ENCODE data around the gene MDFIC. TPM values are rescaled to one million over a fixed set of nuclear protein-coding genes. Genes with fewer than 3 reads are reported as not detected.

Gene MDFIC
- total and polyA plus RNA-seq, 9 donors, result 10.6 to 30.0 (median 17.9) TPM

- Histone ChIP-seq H3K27ac (peak overlapping the region; percentile 84 to 88), H3K27me3 (no peaks in the 10 kb centered on the region), H3K36me3 (no peaks in the 10 kb centered on the region), H3K9me3 (no peaks in the 10 kb centered on the region), H3K4me3 (peak overlapping the region; percentile 89), H3K4me1 (ENCODE audit: insufficient read depth) (peaks cover 5% of the 10 kb centered on the region)
- peak; percentile 16 to 59 (median 29) for DNase-seq
- 0% methylated on average over 51 of the region's 51 CpGs for WGBS, 3 donors
- intact Hi-C loops (cut with DNase I), result loop anchor here in 1 of 4 donors (10.0 kb wide), 1 partner anchor 838 kb away; no protein-coding TSS in a partner anchor
- TF ChIP-seq EP300 (IDR thresholded peaks at IDR 0.05) (no peak), POLR2A (IDR thresholded peaks at IDR 0.05) (no peak), CTCF (IDR thresholded peaks at IDR 0.05) (no peak)
Observed at GRCh38 chr7:114922652-114923402, 933 bp downstream of the MDFIC start.

- WGBS, 3 donors, result 1 to 3% (median 2%) methylated on average over 4 of the region's 4 CpGs
- TF ChIP-seq EP300 (IDR thresholded peaks at IDR 0.05) (no peak), CTCF (IDR thresholded peaks at IDR 0.05) (no peak), POLR2A (IDR thresholded peaks at IDR 0.05) (no peak)
- Histone ChIP-seq H3K9me3 (no peaks in the 10 kb centered on the region), H3K4me3 (peak overlapping the region; percentile 89), H3K36me3 (no peaks in the 10 kb centered on the region), H3K27ac (peak overlapping the region in 1 of 2 donors; percentile 88), H3K27me3 (no peaks in the 10 kb centered on the region), H3K4me1 (ENCODE audit: insufficient read depth) (peaks cover 5% of the 10 kb centered on the region)
- intact Hi-C loops (cut with DNase I), result loop anchor here in 1 of 4 donors (10.0 kb wide), 1 partner anchor 839 kb away; no protein-coding TSS in a partner anchor
- no peak for DNase-seq
Observed at GRCh38 chr7:114923403-114923713, 1.5 kb downstream of the MDFIC start.

GRCh38 chr7:114924038-114924712 lies 2.3 kb downstream of the MDFIC start:
- no peak for TF ChIP-seq CTCF (IDR thresholded peaks at IDR 0.05)
- no peak for TF ChIP-seq EP300 (IDR thresholded peaks at IDR 0.05)
- no peak for TF ChIP-seq POLR2A (IDR thresholded peaks at IDR 0.05)
- no peak overlapping the region for H3K27ac ChIP-seq
- whole genome bisulfite sequencing, 3 donors, result 67 to 74% (median 71%) methylated on average over 4 of the region's 4 CpGs
- no peaks in the 10 kb centered on the region for H3K9me3 ChIP-seq
- H3K4me1 ChIP-seq (ENCODE audit: insufficient read depth), result peaks cover 4% of the 10 kb centered on the region
- DNase-seq, result no peak
- intact Hi-C loops (cut with DNase I), result loop anchor here in 1 of 4 donors (10.0 kb wide), 1 partner anchor 839 kb away; no protein-coding TSS in a partner anchor
- peak overlapping the region; percentile 89 for H3K4me3 ChIP-seq
- H3K27me3 ChIP-seq, result no peaks in the 10 kb centered on the region
- H3K36me3 ChIP-seq, result no peaks in the 10 kb centered on the region

GRCh38 chr7:114925434-114925833 lies 3.5 kb downstream of the MDFIC start:
- intact Hi-C loops (cut with DNase I), result loop anchor here in 1 of 4 donors (10.0 kb wide), 1 partner anchor 841 kb away; no protein-coding TSS in a partner anchor
- Histone ChIP-seq H3K9me3 (no peaks in the 10 kb centered on the region), H3K4me3 (no peak overlapping the region), H3K27ac (no peak overlapping the region), H3K27me3 (no peaks in the 10 kb centered on the region), H3K36me3 (no peaks in the 10 kb centered on the region), H3K4me1 (ENCODE audit: insufficient read depth) (peaks cover 6% of the 10 kb centered on the region)
- no peak for TF ChIP-seq POLR2A (IDR thresholded peaks at IDR 0.05)
- TF ChIP-seq CTCF (IDR thresholded peaks at IDR 0.05), result no peak
- no peak for TF ChIP-seq EP300 (IDR thresholded peaks at IDR 0.05)
- DNase-seq, result no peak
